Measurements from ENCODE around the gene P2RY10.
"Not testable (repeated sequence)": the region's sequence is repeated elsewhere in the genome, so short reads cannot be mapped to it uniquely, and the experiment has no call there.

Gene P2RY10

GRCh38 chrX:79007540-79007939, 62.3 kb downstream of the P2RY10 start:
- intact Hi-C loops (cut with DNase I); DNase-seq: not testable (repeated sequence)

All from head of caudate nucleus (tissue), 42 donors.